GM19351 (cell line): Measurements from ENCODE around the gene ZC3H14.
"Not testable (repeated sequence)": the region's sequence is repeated elsewhere in the genome, so short reads cannot be mapped to it uniquely, and the experiment has no call there.

Source experiments
- ATAC-seq: cut with Tn5 transposase; IDR thresholded peaks from one replicate; pipeline ENCODE4 v1.9.1; 2021; ENCODE audit warnings: mild to moderate bottlenecking, moderate library complexity; ENCODE audit not compliant: unreplicated experiment

Gene ZC3H14

DNA sequence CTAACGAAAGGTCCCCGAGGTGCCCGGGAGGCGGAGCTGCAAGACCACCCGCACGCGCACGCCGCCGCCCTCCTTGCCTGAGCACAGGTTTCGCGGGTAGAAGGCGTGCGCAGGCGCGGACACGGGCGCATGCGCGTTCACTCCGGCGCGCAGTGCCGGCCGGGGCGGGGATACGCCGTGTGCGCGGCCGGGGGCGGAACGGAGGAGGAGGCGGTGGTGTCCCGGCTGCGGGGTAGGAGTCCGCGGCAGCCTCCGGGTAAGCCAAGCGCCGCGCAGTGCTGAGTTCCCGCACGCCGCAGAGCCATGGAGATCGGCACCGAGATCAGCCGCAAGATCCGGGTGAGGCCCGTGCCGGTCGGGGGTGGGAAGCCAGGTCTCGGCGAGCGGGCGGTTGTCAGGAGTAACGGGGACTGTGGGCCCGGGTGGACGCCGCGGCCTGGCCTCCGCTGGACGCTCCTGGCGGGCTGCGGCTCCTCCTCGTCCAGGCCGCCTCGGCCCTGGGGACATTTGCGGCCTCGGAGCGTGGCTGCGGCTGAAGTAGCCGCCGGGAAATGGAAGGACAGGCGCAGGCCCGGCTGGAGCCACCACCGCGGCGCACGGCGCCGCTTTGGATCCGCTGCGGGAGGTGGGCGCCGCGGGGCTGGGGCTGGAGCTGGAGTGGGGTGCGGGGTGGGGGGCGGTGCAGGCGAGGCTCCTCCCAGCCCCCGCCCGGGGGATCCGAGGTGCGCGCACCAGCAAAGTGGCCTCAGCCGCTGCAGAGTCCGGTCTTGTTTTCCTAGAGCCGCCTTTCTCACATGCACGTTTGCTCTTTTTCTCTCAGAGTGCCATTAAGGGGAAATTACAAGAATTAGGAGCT, at the start of gene ZC3H14:
Gene ZC3H14 (plus strand): TSS at position 207 of the 856 bp plus-strand sequence. CDS start 97 bp downstream, at position 304.
- peak; percentile 93 for ATAC-seq

- ATAC-seq = no peak
Observed at GRCh38 chr14:88515499-88516221, 47.2 kb upstream of the ZC3H14 start.

GRCh38 chr14:88516861-88517357, 45.9 kb upstream of the ZC3H14 start:
- peak; percentile 54 for ATAC-seq

DNA sequence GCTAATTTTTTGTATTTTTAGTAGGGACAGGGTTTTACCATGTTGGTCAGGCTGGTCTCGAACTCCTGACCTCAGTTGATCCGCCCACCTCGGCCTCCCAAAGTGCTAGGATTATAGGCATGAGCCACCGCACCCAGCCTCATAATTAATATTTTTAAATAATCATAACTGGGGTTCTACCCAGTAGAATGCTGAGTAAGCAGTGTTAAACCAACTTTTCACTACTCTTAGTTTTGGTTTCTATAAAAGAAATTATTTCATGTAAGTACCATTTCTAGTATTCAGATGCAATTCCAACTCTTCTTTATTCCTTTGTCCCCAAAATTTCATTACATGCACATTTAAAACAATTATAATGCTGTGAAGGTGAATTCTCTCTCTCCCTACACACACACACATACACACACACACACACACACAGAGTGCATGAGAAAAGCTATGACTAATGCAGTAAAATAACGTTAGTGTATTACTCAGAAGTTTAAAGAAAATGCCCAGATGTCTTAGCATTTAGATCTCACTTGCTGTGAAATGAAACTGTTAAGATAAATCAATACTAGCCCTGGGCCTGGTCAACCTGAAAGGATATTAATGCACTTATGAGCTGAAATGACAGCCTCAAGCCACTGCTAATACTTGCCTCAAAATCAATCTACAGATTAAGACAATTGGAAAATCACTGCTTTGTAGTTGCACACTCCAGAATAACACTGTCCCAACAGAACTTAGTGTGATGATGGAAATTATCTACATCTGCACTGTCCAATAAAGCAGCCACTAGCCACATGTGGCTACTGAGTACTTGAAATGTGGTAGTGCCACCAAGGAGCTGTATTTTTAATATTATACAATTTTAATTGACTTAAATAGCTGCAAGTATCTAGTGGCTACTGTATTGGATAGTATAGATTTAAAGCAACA, 44.0 kb upstream of the ZC3H14 start:
- no peak for ATAC-seq

- ATAC-seq = no peak
Observed at GRCh38 chr14:88519907-88520306, 42.9 kb upstream of the ZC3H14 start.

- no peak for ATAC-seq
Observed at GRCh38 chr14:88521818-88522217, 41.0 kb upstream of the ZC3H14 start.

- ATAC-seq = no peak
Observed at GRCh38 chr14:88522393-88522792, 40.4 kb upstream of the ZC3H14 start.

DNA sequence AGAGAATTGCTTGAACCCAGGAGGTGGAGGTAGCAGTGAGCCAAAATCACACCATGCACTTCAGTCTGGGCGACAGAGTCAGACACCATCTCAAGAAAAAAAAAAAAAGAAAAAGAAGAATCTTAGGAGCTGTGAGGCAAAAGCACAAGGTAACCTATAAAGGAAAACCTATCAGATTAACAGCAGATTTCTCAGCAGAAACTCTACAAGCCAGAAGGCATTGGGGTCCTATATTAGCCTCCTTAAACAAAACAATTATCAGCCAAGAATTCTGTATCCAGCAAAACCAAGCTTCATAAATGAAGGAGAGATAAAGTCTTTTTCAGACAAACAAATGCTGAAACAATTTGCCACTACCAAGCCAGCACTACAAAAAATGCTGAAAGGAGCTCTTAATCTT, 32.9 kb upstream of the ZC3H14 start:
- not testable (repeated sequence) for ATAC-seq

GRCh38 chr14:88533064-88533602, 29.7 kb upstream of the ZC3H14 start:
- ATAC-seq = no peak

GRCh38 chr14:88535149-88535548, 27.7 kb upstream of the ZC3H14 start:
- ATAC-seq = peak; percentile 68

DNA sequence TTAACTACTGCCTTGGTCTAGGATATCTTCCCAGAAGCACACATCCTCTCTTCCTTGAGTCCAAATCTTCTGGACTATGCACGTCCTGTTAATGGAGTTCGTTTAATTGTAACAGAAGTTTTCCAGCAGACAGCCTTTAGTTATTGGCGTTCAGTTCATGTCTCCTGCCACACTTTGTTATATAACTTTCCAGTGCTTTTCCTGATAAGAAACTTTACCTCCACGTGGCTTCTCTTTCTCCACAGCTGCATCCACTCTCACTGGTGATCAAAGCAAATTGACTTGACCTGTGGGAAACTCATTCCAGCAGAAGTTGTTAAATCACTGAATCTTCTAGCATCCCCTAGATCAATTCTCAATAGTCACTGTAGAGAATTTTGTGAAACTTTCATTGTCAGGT, 27.0 kb upstream of the ZC3H14 start:
- ATAC-seq = no peak

DNA sequence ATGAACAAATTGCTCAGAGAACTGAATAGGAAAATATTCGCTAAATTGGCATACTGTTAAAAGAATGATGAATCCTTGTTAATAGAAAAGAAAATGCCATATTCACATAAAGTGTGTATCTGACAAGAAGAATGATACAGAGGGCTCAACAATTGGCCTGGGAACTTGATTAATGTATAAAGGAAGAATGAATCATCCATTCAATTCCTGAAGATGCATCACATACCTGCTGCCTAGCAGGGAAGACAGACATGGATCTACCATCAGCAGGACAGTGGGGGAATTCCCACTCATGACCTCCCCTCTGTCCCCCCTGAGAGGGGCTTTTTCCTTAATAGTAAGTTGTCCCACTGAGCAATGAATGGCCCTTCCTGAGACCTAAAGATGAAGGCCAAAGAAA, 21.5 kb upstream of the ZC3H14 start:
- no peak for ATAC-seq

GRCh38 chr14:88542857-88543795, 19.7 kb upstream of the ZC3H14 start:
- no peak for ATAC-seq

- ATAC-seq = no peak
Observed at GRCh38 chr14:88545256-88545655, 17.6 kb upstream of the ZC3H14 start.

GRCh38 chr14:88546621-88547385, 16.0 kb upstream of the ZC3H14 start:
- peak; percentile 62 for ATAC-seq

DNA sequence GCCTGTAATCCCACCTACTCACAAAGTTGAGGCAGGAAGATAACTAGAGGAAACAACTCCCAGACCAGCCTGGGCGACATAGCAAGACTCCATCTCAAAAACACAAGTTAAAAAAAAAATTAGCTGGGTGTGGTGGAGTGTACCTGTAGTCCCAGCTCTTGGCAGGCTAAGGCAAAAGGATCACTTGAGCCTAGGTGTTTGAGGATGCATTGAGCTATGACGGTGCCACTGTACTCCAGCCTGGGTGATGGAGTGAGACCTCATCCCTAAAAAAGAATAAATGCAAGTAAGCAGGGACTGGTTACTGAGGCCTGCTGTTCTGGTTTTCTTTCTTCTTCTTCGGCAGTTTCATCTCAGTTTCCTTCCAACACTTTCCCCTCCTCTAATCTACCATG, 15.5 kb upstream of the ZC3H14 start:
- ATAC-seq = no peak

GRCh38 chr14:88550078-88550477, 12.8 kb upstream of the ZC3H14 start:
- no peak for ATAC-seq

DNA sequence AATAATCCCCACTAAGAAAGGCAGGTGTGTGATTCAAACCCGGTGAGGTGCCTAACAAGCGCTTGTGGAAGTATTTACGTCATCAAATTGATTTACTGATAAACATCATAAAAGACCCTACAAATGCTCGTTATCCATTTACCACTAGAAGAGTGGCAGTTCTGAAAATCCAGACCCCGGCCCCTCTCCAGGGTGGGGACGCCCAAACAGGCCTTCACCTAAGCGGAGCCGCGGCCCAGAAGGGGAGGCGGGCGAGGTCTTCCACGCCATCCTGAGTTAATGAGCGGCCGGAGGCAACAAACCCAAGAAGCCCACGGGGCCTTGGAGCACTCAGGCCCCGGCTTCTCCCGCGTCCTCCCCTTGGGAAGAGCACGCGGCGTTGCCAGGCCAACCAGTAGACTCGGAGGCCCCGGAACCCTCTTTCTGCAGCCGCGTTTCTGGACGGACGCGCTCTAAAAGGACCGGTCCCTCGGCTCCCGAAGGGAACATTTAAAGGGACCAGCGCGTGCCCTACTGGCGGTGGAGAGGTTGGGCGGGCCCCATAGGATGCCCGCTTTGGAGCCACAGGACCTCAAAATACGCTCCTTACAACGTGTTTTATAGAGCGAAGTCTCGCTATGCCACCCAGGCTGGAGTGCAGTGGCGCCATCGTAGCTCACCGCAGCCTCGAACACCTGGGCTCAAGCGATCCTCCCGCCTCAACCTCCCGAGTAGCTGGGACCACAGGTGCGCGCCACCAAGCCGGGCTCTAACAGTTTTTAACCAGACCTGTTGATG, 11.6 kb upstream of the ZC3H14 start:
- ATAC-seq = peak; percentile 40
